Peyer's patch (tissue), 4 donors: ENCODE data around the gene JPH2. TPM values are rescaled to one million over a fixed set of nuclear protein-coding genes. Genes with fewer than 3 reads are reported as not detected.

Source experiments
- DNase-seq, 3 donors: peaks; one replicate each; pipeline ENCODE4 v3.0.0-alpha.2; 2017 to 2019
- H3K27ac ChIP-seq, 4 donors: fragments of 200-600 bp; sonication (generic); one replicate each; pipeline ENCODE4 v1.5.1; 2016 to 2019
- H3K27me3 ChIP-seq, 2 donors: fragments of 200-600 bp; sonication (generic); one replicate each; pipeline ENCODE4 v1.5.1; 2019
- H3K36me3 ChIP-seq, 3 donors: fragments of 200-600 bp; sonication (generic); one replicate each; pipeline ENCODE4 v1.5.1; 2016 to 2019
- H3K4me1 ChIP-seq, 4 donors: fragments of 200-600 bp; sonication (generic); one replicate each; pipeline ENCODE4 v1.5.1; 2016 to 2019
- H3K4me3 ChIP-seq, 4 donors: fragments of 200-600 bp; sonication (generic); 1 replicate in 3 of 4; 2 replicates in 1 of 4; pipeline ENCODE4 v1.5.1; 2016 to 2019; ENCODE audit warnings: mild to moderate bottlenecking in 1 of 4
- H3K9me3 ChIP-seq, 4 donors: fragments of 200-600 bp; sonication (generic); one replicate each; pipeline ENCODE4 v1.5.1; 2016 to 2019; ENCODE audit warnings: mild to moderate bottlenecking in 1 of 4
- POLR2A ChIP-seq, 2 donors: fragments of 450-650 bp; IDR thresholded peaks; one replicate each; pipeline ENCODE4 v1.5.1; 2017; ENCODE audit warnings: antibody characterized with exemption in 2 of 2, mild to moderate bottlenecking in 2 of 2, moderate library complexity in 2 of 2
- total RNA-seq, 4 donors: library from RNA; depleted of rRNA; stranded (reverse); fragments of >200 nt; gene quantifications; one replicate each; pipeline ENCODE4 v1.1.0, GENCODE V29; 2016
- TF ChIP-seq, protein P1 (sequence below), 6 experiments: fragments of 450-650 bp in 4 of 6; fragments of 200-600 bp in 2 of 6; sonication (generic) in 1 of 6; IDR thresholded peaks; one replicate each; pipeline ENCODE4 v1.5.1; 2017 to 2019; ENCODE audit warnings: antibody characterized with exemption in 6 of 6, mild to moderate bottlenecking in 3 of 6, moderate library complexity in 1 of 6

The JPH2 gene
- total RNA-seq, 4 donors from 2014 or later, result 1.2 to 8.0 (median 4.2) TPM

DNA sequence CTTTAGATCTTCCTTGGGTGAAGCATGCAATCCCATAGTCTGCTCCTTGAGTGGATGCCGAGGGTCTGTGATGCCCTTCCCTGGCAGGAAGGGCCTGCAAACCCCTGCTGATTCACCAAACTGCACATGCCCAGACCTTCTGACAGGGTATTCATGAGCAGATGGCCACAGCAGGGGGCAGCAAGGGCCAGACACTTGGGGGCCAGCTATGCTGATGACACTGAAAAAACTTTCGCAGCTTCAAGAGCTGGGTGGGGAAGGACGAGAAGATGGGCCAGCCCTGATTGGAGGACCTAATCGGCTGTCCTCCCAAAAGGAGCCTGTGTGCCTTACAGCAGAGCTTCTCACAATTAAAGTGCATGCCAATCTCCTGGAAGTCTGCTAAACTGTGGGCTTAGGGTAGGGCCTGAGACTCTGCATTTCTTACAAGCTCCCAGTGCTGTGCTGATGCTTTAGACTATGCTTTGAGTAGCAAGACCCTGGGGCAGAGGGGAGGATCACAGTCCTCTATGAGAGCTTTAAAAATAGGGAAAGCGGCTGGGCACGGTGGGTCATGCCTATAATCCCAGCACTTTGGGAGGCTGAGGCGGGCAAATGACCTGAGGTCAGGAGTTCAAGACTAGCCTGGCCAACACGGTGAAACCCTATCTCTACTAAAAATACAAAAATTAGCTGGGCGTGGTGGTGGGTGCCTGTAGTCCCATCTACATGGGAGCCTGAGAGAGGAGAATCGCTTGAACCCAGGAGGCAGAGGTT, 44.9 kb upstream of the JPH2 start:
- no peak for TF ChIP-seq POLR2A (IDR thresholded peaks at IDR 0.05)
- TF ChIP-seq, protein P1, sequence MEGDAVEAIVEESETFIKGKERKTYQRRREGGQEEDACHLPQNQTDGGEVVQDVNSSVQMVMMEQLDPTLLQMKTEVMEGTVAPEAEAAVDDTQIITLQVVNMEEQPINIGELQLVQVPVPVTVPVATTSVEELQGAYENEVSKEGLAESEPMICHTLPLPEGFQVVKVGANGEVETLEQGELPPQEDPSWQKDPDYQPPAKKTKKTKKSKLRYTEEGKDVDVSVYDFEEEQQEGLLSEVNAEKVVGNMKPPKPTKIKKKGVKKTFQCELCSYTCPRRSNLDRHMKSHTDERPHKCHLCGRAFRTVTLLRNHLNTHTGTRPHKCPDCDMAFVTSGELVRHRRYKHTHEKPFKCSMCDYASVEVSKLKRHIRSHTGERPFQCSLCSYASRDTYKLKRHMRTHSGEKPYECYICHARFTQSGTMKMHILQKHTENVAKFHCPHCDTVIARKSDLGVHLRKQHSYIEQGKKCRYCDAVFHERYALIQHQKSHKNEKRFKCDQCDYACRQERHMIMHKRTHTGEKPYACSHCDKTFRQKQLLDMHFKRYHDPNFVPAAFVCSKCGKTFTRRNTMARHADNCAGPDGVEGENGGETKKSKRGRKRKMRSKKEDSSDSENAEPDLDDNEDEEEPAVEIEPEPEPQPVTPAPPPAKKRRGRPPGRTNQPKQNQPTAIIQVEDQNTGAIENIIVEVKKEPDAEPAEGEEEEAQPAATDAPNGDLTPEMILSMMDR (IDR thresholded peaks at IDR 0.05), result no peak
- Histone ChIP-seq H3K36me3 (no peaks in the 10 kb centered on the region), H3K27me3 (no peaks in the 10 kb centered on the region), H3K9me3 (no peaks in the 10 kb centered on the region), H3K27ac (no peak overlapping the region), H3K4me1 (no peaks in the 10 kb centered on the region), H3K4me3 (no peak overlapping the region)
- DNase-seq, result no peak

DNA sequence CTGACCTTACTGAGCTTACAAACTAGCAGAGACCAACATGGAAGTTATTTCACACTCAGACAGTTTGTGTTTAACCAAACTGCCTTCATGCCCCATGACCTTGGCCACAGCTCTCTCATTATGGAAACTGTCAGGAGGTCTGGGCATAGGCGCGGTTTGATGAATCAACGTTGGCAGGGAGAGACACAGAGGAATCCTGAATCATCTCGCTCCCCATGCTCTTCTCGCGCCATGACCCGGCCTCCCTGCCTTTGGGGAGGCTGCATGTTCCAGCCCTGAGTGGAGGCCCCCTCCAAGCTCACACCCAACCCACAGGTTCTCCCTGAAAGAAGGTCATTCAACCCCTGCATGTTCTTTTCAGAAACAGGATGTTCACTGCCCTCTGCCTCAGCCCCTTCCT, 44.2 kb upstream of the JPH2 start:
- TF ChIP-seq, protein P1 (IDR thresholded peaks at IDR 0.05), result no peak
- no peak for TF ChIP-seq POLR2A (IDR thresholded peaks at IDR 0.05)
- Histone ChIP-seq H3K4me1 (no peaks in the 10 kb centered on the region), H3K9me3 (no peaks in the 10 kb centered on the region), H3K27me3 (no peaks in the 10 kb centered on the region), H3K36me3 (no peaks in the 10 kb centered on the region), H3K4me3 (no peak overlapping the region), H3K27ac (no peak overlapping the region)
- no peak for DNase-seq

DNA sequence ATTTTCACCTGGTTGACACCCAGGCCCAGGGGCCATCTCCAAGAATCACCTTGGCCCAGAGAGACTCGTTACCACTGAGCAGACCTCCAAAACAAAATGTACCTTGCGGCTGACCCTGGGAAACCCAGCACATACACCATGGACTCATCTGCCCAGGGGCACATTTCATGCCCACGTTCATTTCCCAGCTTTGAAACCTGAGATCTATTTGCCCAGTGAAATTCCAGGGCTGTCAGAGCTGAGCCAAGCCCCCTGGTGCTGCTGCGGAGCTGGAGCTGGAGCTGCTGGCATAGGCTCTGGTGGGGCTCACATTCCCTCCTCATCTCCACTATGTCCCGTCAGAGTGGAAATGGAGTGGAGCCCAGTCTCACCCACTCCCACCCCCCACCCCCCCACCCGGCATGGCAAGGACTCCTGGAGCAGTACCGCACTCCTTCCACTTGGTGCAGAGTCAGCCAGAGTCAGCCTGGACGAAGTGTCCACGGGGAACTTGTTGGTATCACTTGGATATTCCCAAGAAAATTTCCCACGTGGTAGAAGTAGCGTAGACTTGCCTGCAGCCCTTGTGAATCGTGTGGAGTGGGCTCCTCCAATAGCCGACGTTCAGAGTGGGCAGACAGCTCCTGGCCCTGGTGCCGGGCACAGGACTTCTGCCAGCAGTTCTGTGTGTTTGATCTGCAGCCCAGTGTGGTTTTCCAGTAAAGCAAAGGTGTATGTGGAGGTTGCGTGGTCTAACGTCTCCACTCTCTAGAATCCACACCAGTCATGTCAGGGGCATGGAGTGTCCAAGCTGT, 41.7 kb upstream of the JPH2 start:
- no peaks in the 10 kb centered on the region for H3K4me1 ChIP-seq
- no peak overlapping the region for H3K4me3 ChIP-seq
- no peaks in the 10 kb centered on the region for H3K36me3 ChIP-seq
- TF ChIP-seq POLR2A (IDR thresholded peaks at IDR 0.05), result no peak
- TF ChIP-seq, protein P1 (IDR thresholded peaks at IDR 0.05), result no peak
- no peaks in the 10 kb centered on the region for H3K9me3 ChIP-seq
- no peaks in the 10 kb centered on the region for H3K27me3 ChIP-seq
- DNase-seq, result no peak
- no peak overlapping the region for H3K27ac ChIP-seq

DNA sequence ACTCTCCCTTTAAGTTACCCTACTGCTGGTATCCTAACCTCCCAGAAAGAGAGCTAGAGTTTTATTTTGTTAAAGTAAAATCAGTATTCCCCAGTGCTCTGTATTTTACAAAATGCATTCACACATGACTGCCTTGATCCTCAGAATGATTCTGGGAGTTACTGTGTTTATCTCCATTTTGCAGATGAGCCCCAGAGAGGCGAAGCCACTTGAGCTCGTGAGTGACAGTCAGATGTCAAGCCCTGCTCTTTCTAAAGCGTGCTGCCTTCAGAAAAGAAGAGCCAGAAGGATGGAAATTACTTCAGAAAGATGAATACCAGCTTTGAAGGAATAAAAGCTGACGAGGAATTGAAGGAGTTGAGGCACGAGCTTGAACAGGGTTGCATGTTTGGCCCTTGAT, 37.6 kb upstream of the JPH2 start:
- Histone ChIP-seq H3K9me3 (no peaks in the 10 kb centered on the region), H3K27ac (no peak overlapping the region), H3K36me3 (no peaks in the 10 kb centered on the region), H3K4me3 (no peak overlapping the region), H3K4me1 (no peaks in the 10 kb centered on the region), H3K27me3 (no peaks in the 10 kb centered on the region)
- TF ChIP-seq POLR2A (IDR thresholded peaks at IDR 0.05), result no peak
- TF ChIP-seq, protein P1 (IDR thresholded peaks at IDR 0.05), result no peak
- DNase-seq, result no peak

DNA sequence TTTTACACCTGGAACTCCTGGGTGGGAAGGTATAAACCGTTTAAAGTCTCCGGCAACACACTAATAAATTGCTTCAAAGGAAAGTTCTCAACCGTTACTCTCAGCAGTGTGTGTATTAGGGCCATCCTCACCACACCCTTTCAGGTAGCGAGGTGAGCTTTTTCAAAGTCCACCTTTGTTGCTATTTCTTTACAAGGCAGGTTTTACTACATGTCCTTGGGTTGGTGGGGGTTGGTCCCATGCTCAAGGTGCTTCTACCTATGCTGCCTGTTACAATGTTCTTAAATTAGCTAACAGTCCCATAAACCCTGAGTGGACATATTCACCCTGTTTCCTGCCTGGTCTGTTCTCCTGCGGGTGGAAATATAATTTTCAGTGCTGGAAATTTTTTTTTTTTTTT, 36.7 kb upstream of the JPH2 start:
- DNase-seq, result no peak
- peaks cover 0 to 4% (median 0%) of the 10 kb centered on the region in 4 donors for H3K4me1 ChIP-seq
- H3K4me3 ChIP-seq, result no peak overlapping the region
- H3K27ac ChIP-seq, result no peak overlapping the region
- no peak for TF ChIP-seq POLR2A (IDR thresholded peaks at IDR 0.05)
- TF ChIP-seq, protein P1 (IDR thresholded peaks at IDR 0.05), result no peak
- H3K27me3 ChIP-seq, result no peaks in the 10 kb centered on the region
- H3K9me3 ChIP-seq, result no peaks in the 10 kb centered on the region
- no peaks in the 10 kb centered on the region for H3K36me3 ChIP-seq
